Fibroblast of lung (primary cell): ENCODE data around the gene TOR4A. TPM values are rescaled to one million over a fixed set of nuclear protein-coding genes. Genes with fewer than 3 reads are reported as not detected.

ENCODE experiments used
- DNase-seq, 2 donors: peaks; one replicate each; pipeline versions ENCODE4 v3.0.0 to v3.0.0-alpha.2; 2010; ENCODE audit warnings: low read depth in 2 of 2
- H2AFZ ChIP-seq: 2 replicates; pipeline ENCODE4 v1.5.1; 2012; ENCODE audit warnings: low read length, control low read depth, inconsistent platforms
- H3K27ac ChIP-seq: 2 replicates; pipeline ENCODE4 v1.5.1; 2011; ENCODE audit warnings: low read length, control low read depth; ENCODE audit not compliant: insufficient read depth
- H3K27me3 ChIP-seq: 2 replicates; pipeline ENCODE4 v1.5.1; 2011; ENCODE audit warnings: mild to moderate bottlenecking, low read length; ENCODE audit not compliant: control insufficient read depth, insufficient read depth
- H3K36me3 ChIP-seq: 2 replicates; pipeline ENCODE4 v1.5.1; 2011; ENCODE audit warnings: low read length; ENCODE audit not compliant: control insufficient read depth, insufficient read depth
- H3K4me1 ChIP-seq: 2 replicates; pipeline ENCODE4 v1.5.1; 2011; ENCODE audit warnings: low read length; ENCODE audit not compliant: control insufficient read depth, insufficient read depth; ENCODE audit errors: extremely low read depth
- H3K4me2 ChIP-seq: 2 replicates; pipeline ENCODE4 v1.5.1; 2011; ENCODE audit warnings: low read length, control low read depth; ENCODE audit not compliant: insufficient read depth; ENCODE audit errors: extremely low read depth
- H3K4me3 ChIP-seq, 4 experiments: fragments of 200-600 bp in 1 of 4; sonication (generic) in 1 of 4; replicated peaks in 1 of 4; 2 replicates each; pipeline ENCODE4 v1.5.1; 2011 to 2016; ENCODE audit warnings: low read length in 4 of 4, low read depth in 3 of 4, mild to moderate bottlenecking in 3 of 4, control low read depth in 2 of 4, inconsistent platforms in 1 of 4, mixed read lengths in 1 of 4; ENCODE audit not compliant: insufficient read depth in 1 of 4; ENCODE audit errors: control extremely low read depth in 1 of 4
- H3K79me2 ChIP-seq: 2 replicates; pipeline ENCODE4 v1.5.1; 2012; ENCODE audit warnings: mild to moderate bottlenecking, low read length, inconsistent platforms; ENCODE audit not compliant: control insufficient read depth, insufficient read depth
- H3K9ac ChIP-seq: 2 replicates; pipeline ENCODE4 v1.5.1; 2011; ENCODE audit warnings: mild to moderate bottlenecking, low read length, control low read depth; ENCODE audit not compliant: insufficient read depth
- H3K9me3 ChIP-seq: 2 replicates; pipeline ENCODE4 v1.5.1; 2012; ENCODE audit warnings: low read depth, low read length; ENCODE audit not compliant: control insufficient read depth, insufficient read depth
- H4K20me1 ChIP-seq: 2 replicates; pipeline ENCODE4 v1.5.1; 2011; ENCODE audit warnings: low read length; ENCODE audit not compliant: control insufficient read depth, insufficient read depth; ENCODE audit errors: extremely low read depth
- EZH2 ChIP-seq: IDR thresholded peaks from 2 replicates; pipeline ENCODE4 v1.5.1; 2012; ENCODE audit warnings: low read length, control low read depth, mild to moderate bottlenecking; ENCODE audit errors: missing control alignments
- polyA plus RNA-seq, 2 donors: library from polyadenylated mRNA; depleted of rRNA in 1 of 2; stranded (reverse) in 1 of 2; unstranded in 1 of 2; fragments of >200 nt; gene quantifications; 2 replicates each; pipeline ENCODE4 v1.2.1, GENCODE V29; 2011 to 2012; ENCODE audit warnings: missing spikeins in 1 of 2
- total RNA-seq: library from RNA; depleted of rRNA; stranded (reverse); fragments of >200 nt; gene quantifications from 2 replicates; pipeline ENCODE4 v1.2.1, GENCODE V29; 2014
- TF ChIP-seq, protein P1 (sequence below), 2 donors: IDR thresholded peaks in 1 of 2; conservative IDR thresholded peaks in 1 of 2; 1 replicate in 1 of 2; 2 replicates in 1 of 2; pipeline ENCODE4 v1.5.1; 2011 to 2012; ENCODE audit warnings: low read length in 2 of 2, control low read depth in 1 of 2, inconsistent platforms in 1 of 2, low read depth in 1 of 2, mild to moderate bottlenecking in 1 of 2

Gene TOR4A
- total and polyA plus RNA-seq, 2 donors (not counting 1 experiment from before 2014, with no cell fraction given), result 3.3 to 22.1 TPM

- no peaks in the 10 kb centered on the region for H3K27me3 ChIP-seq
- no peak overlapping the region for H3K4me3 ChIP-seq
- no peak overlapping the region for H3K9ac ChIP-seq
- no peak overlapping the region for H3K27ac ChIP-seq
- no peaks in the 10 kb centered on the region for H3K79me2 ChIP-seq
- no peak for DNase-seq
- H3K9me3 ChIP-seq, result no peaks in the 10 kb centered on the region
- no peak overlapping the region for H2AFZ ChIP-seq
- no peaks in the 10 kb centered on the region for H3K36me3 ChIP-seq
- no peaks in the 10 kb centered on the region for H3K4me1 ChIP-seq
- TF ChIP-seq EZH2, result no peak
- TF ChIP-seq, protein P1, sequence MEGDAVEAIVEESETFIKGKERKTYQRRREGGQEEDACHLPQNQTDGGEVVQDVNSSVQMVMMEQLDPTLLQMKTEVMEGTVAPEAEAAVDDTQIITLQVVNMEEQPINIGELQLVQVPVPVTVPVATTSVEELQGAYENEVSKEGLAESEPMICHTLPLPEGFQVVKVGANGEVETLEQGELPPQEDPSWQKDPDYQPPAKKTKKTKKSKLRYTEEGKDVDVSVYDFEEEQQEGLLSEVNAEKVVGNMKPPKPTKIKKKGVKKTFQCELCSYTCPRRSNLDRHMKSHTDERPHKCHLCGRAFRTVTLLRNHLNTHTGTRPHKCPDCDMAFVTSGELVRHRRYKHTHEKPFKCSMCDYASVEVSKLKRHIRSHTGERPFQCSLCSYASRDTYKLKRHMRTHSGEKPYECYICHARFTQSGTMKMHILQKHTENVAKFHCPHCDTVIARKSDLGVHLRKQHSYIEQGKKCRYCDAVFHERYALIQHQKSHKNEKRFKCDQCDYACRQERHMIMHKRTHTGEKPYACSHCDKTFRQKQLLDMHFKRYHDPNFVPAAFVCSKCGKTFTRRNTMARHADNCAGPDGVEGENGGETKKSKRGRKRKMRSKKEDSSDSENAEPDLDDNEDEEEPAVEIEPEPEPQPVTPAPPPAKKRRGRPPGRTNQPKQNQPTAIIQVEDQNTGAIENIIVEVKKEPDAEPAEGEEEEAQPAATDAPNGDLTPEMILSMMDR (conservative IDR thresholded peaks at IDR 0.05 in 1 of 2, IDR thresholded peaks at IDR 0.05 in 1 of 2; ENCODE audit: low read depth in 1 of 2, low read length in 2 of 2), result no peak
- H4K20me1 ChIP-seq, result no peaks in the 10 kb centered on the region
- H3K4me2 ChIP-seq, result no peak overlapping the region
Measured at GRCh38 chr9:137313326-137313936, 35.9 kb downstream of the TOR4A start.

DNA sequence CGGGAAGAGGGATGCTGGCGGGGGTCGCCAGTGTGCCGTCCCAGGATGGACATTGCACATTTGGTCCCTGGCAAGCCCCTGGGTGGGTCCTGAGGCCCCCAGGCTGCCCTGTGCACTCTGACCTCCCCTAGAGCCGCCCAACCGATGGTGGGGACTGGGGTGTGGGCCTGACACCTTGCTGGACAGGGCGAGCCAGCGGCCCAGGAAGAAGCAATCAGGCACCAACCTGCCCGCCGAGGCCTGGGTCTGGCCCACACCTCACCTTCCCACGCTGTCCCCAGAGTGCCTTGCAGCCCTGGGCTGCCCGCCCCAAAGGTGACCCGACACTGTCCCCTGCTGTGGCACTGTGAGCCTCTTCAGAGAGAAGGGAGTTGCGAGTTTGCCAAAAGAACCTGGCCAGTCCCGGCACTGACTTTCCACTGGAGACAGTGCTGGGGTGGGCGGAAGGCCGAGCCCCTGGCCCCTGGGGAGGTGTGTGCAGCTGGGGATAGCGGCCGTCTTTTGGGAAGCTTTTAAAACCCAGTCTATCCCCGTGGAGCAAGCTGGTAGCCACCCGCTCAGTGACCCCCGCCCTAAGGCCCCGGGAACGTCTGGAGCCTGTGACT is 36.5 kb downstream of the TOR4A start:
- DNase-seq, result no peak
- Histone ChIP-seq H3K27ac (no peak overlapping the region), H3K9ac (no peak overlapping the region), H3K9me3 (no peaks in the 10 kb centered on the region), H3K36me3 (no peaks in the 10 kb centered on the region), H3K79me2 (no peaks in the 10 kb centered on the region), H4K20me1 (no peaks in the 10 kb centered on the region), H3K27me3 (no peaks in the 10 kb centered on the region), H3K4me3 (no peak overlapping the region), H2AFZ (no peak overlapping the region), H3K4me2 (no peak overlapping the region), H3K4me1 (no peaks in the 10 kb centered on the region)
- TF ChIP-seq, protein P1 (conservative IDR thresholded peaks at IDR 0.05 in 1 of 2, IDR thresholded peaks at IDR 0.05 in 1 of 2; ENCODE audit: low read depth in 1 of 2, low read length in 2 of 2), result no peak
- TF ChIP-seq EZH2, result no peak

DNA sequence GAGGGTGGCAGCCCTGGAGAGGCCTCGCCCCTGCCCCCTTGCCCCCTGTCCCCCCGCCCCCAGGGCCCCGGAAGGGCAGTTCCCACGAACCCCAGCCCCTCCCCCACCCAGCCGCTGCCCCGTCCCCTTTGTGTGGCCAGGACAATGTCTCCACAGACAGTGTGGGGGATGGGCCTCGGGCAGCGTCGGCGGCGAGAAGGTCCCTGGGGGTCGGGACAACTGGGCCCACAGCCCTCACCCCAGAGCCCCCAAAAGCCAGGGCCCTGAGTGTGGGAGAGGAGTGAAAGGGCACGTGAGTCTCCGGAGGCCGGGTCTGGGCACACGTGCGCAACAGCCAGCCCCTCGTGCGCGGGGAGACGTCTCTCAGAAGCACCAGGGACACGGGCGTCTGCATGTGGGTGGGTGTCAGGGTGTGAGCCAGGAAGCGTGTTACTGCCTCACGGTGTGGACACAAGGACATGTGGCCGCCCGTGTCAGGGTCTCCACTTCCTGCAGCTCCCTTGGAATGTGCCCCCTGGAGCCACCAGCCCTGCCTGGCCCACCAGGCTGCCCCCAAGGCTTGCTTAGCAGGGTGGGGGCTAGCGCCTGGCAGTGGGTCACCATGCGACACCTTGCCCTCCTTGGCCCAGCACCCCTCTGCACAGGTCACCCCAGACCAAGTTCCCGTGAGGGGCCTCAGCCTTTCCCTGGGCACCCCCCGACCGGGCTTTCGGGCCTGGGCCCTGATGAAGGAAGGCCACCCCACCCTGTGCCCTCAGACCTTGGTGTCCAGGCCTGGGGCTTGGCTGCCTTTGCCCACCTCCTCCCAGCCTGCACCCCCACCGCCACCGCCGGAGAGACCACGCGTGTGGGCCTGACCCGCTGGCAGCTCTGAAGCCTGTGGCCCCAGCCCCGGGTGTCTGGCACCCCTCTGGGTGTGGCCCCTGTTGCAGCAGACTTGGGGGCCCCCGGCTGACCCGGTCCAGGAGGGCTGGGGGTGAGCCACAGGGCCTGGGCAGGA is 37.3 kb downstream of the TOR4A start:
- H3K27me3 ChIP-seq, result no peaks in the 10 kb centered on the region
- no peaks in the 10 kb centered on the region for H3K9me3 ChIP-seq
- no peak for TF ChIP-seq EZH2
- TF ChIP-seq, protein P1 (conservative IDR thresholded peaks at IDR 0.05 in 1 of 2, IDR thresholded peaks at IDR 0.05 in 1 of 2; ENCODE audit: low read depth in 1 of 2, low read length in 2 of 2), result no peak
- no peak overlapping the region for H3K27ac ChIP-seq
- H4K20me1 ChIP-seq, result no peaks in the 10 kb centered on the region
- no peak overlapping the region for H3K4me3 ChIP-seq
- H3K79me2 ChIP-seq, result no peaks in the 10 kb centered on the region
- no peaks in the 10 kb centered on the region for H3K36me3 ChIP-seq
- no peaks in the 10 kb centered on the region for H3K4me1 ChIP-seq
- no peak for DNase-seq
- H2AFZ ChIP-seq, result no peak overlapping the region
- H3K4me2 ChIP-seq, result no peak overlapping the region
- H3K9ac ChIP-seq, result no peak overlapping the region
